Measurements from ENCODE around the gene COA8. TPM values are rescaled to one million over a fixed set of nuclear protein-coding genes. Genes with fewer than 3 reads are reported as not detected.
A peak's percentile ranks its signal among the peaks of the same experiment; 100 is the strongest.

COA8 gene
- total and polyA plus RNA-seq, 2 of the 13 experiments (the other 11 are each of a cell fraction or from before 2014, with no cell fraction given): 10.9 to 25.1 TPM

- TF ChIP-seq, protein P1, sequence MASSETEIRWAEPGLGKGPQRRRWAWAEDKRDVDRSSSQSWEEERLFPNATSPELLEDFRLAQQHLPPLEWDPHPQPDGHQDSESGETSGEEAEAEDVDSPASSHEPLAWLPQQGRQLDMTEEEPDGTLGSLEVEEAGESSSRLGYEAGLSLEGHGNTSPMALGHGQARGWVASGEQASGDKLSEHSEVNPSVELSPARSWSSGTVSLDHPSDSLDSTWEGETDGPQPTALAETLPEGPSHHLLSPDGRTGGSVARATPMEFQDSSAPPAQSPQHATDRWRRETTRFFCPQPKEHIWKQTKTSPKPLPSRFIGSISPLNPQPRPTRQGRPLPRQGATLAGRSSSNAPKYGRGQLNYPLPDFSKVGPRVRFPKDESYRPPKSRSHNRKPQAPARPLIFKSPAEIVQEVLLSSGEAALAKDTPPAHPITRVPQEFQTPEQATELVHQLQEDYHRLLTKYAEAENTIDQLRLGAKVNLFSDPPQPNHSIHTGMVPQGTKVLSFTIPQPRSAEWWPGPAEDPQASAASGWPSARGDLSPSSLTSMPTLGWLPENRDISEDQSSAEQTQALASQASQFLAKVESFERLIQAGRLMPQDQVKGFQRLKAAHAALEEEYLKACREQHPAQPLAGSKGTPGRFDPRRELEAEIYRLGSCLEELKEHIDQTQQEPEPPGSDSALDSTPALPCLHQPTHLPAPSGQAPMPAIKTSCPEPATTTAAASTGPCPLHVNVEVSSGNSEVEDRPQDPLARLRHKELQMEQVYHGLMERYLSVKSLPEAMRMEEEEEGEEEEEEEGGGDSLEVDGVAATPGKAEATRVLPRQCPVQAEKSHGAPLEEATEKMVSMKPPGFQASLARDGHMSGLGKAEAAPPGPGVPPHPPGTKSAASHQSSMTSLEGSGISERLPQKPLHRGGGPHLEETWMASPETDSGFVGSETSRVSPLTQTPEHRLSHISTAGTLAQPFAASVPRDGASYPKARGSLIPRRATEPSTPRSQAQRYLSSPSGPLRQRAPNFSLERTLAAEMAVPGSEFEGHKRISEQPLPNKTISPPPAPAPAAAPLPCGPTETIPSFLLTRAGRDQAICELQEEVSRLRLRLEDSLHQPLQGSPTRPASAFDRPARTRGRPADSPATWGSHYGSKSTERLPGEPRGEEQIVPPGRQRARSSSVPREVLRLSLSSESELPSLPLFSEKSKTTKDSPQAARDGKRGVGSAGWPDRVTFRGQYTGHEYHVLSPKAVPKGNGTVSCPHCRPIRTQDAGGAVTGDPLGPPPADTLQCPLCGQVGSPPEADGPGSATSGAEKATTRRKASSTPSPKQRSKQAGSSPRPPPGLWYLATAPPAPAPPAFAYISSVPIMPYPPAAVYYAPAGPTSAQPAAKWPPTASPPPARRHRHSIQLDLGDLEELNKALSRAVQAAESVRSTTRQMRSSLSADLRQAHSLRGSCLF (CRISPR knock-in tag; IDR thresholded peaks at IDR 0.05; ENCODE audit: borderline replicate concordance): no peak
- TF ChIP-seq GFI1 (CRISPR knock-in tag; IDR thresholded peaks at IDR 0.05; ENCODE audit: borderline replicate concordance) (no peak; the same call in 1 of the 2 replicates), SAP130 (CRISPR knock-in tag; IDR thresholded peaks at IDR 0.05; ENCODE audit: low read depth) (peak; percentile 76; the same call in 1 of the 2 replicates), ARNTL (CRISPR knock-in tag; IDR thresholded peaks at IDR 0.05) (peak; percentile 98), FOXK1 (CRISPR knock-in tag; IDR thresholded peaks at IDR 0.05; ENCODE audit: borderline replicate concordance, low read depth) (0 out of 2 replicates have a peak, but pooled peaks have one; percentile 15), ZNF574 (CRISPR knock-in tag; IDR thresholded peaks at IDR 0.05) (peak; percentile 12; the same call in 1 of the 2 replicates), MEF2D (CRISPR knock-in tag; IDR thresholded peaks at IDR 0.05) (peak; percentile 69; the same call in 1 of the 2 replicates), PAXIP1 (CRISPR knock-in tag; conservative IDR thresholded peaks at IDR 0.05) (peak; percentile 73), POLR2AphosphoS5 (IDR thresholded peaks at IDR 0.05; ENCODE audit: low read depth, low read length) (peak; percentile 47), HOMEZ (CRISPR knock-in tag; IDR thresholded peaks at IDR 0.05; ENCODE audit: low read depth) (no peak), HMG20A (CRISPR knock-in tag; IDR thresholded peaks at IDR 0.05; ENCODE audit: borderline replicate concordance) (no peak), ZNF331 (CRISPR knock-in tag; IDR thresholded peaks at IDR 0.05) (0 out of 2 replicates have a peak, but pooled peaks have one; percentile 35)
- TF ChIP-seq, protein P2, sequence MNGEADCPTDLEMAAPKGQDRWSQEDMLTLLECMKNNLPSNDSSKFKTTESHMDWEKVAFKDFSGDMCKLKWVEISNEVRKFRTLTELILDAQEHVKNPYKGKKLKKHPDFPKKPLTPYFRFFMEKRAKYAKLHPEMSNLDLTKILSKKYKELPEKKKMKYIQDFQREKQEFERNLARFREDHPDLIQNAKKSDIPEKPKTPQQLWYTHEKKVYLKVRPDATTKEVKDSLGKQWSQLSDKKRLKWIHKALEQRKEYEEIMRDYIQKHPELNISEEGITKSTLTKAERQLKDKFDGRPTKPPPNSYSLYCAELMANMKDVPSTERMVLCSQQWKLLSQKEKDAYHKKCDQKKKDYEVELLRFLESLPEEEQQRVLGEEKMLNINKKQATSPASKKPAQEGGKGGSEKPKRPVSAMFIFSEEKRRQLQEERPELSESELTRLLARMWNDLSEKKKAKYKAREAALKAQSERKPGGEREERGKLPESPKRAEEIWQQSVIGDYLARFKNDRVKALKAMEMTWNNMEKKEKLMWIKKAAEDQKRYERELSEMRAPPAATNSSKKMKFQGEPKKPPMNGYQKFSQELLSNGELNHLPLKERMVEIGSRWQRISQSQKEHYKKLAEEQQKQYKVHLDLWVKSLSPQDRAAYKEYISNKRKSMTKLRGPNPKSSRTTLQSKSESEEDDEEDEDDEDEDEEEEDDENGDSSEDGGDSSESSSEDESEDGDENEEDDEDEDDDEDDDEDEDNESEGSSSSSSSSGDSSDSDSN (CRISPR knock-in tag; IDR thresholded peaks at IDR 0.05): peak; percentile 18; the same call in 1 of the 2 replicates
Measured at GRCh38 chr14:103526247-103526913, 36.4 kb upstream of the COA8 start (continued).

All from HepG2 (cell line).